Fibroblast of the aortic adventitia (primary cell): ENCODE data around the gene YPEL1. TPM values are rescaled to one million over a fixed set of nuclear protein-coding genes. Genes with fewer than 3 reads are reported as not detected.

ENCODE experiments used
- DNase-seq: peaks from one replicate; pipeline ENCODE4 v3.0.0-alpha.2; 2010; ENCODE audit warnings: low read depth
- H3K4me3 ChIP-seq: 2 replicates; pipeline ENCODE4 v1.5.1; 2011; ENCODE audit warnings: low read depth, mild to moderate bottlenecking, control low read depth, low read length, moderate library complexity
- small RNA-seq: library from RNA; depleted of rRNA; stranded (forward); fragments of <200 nt; gene quantifications from one replicate; pipeline ENCODE3, GENCODE V24; 2012
- total RNA-seq: library from RNA; depleted of rRNA; stranded (reverse); fragments of >200 nt; gene quantifications from 2 replicates; pipeline ENCODE4 v1.2.3, GENCODE V29; 2012; ENCODE audit warnings: low replicate concordance
- TF ChIP-seq, protein P1 (sequence below): IDR thresholded peaks from 2 replicates; pipeline ENCODE4 v1.5.1; 2011; ENCODE audit warnings: mild to moderate bottlenecking, low read length, control low read depth, inconsistent platforms; ENCODE audit not compliant: insufficient read depth

YPEL1 gene
- total RNA-seq, 1 donor, result 1.3 TPM

DNA sequence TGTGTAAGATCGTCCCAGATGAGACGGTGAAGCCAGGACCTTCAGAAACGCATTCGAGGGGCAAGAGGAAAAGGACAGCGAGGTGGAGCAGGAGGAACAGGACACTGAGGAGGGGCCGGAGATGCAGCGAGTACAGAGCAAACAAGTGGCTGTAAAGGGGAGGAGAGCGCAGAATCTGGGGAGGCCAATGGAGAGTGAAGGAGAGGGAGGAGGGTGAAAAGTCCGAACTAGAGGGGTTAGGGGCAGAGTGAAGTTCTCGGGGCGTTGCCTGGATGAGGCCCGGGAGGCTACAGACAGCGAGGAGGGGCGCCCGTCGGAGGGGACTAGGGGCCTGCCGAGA lies 78.6 kb downstream of the YPEL1 start:
- H3K4me3 ChIP-seq, result peak overlapping the region; percentile 54
- no peak for DNase-seq
- TF ChIP-seq, protein P1, sequence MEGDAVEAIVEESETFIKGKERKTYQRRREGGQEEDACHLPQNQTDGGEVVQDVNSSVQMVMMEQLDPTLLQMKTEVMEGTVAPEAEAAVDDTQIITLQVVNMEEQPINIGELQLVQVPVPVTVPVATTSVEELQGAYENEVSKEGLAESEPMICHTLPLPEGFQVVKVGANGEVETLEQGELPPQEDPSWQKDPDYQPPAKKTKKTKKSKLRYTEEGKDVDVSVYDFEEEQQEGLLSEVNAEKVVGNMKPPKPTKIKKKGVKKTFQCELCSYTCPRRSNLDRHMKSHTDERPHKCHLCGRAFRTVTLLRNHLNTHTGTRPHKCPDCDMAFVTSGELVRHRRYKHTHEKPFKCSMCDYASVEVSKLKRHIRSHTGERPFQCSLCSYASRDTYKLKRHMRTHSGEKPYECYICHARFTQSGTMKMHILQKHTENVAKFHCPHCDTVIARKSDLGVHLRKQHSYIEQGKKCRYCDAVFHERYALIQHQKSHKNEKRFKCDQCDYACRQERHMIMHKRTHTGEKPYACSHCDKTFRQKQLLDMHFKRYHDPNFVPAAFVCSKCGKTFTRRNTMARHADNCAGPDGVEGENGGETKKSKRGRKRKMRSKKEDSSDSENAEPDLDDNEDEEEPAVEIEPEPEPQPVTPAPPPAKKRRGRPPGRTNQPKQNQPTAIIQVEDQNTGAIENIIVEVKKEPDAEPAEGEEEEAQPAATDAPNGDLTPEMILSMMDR, result no peak

DNA sequence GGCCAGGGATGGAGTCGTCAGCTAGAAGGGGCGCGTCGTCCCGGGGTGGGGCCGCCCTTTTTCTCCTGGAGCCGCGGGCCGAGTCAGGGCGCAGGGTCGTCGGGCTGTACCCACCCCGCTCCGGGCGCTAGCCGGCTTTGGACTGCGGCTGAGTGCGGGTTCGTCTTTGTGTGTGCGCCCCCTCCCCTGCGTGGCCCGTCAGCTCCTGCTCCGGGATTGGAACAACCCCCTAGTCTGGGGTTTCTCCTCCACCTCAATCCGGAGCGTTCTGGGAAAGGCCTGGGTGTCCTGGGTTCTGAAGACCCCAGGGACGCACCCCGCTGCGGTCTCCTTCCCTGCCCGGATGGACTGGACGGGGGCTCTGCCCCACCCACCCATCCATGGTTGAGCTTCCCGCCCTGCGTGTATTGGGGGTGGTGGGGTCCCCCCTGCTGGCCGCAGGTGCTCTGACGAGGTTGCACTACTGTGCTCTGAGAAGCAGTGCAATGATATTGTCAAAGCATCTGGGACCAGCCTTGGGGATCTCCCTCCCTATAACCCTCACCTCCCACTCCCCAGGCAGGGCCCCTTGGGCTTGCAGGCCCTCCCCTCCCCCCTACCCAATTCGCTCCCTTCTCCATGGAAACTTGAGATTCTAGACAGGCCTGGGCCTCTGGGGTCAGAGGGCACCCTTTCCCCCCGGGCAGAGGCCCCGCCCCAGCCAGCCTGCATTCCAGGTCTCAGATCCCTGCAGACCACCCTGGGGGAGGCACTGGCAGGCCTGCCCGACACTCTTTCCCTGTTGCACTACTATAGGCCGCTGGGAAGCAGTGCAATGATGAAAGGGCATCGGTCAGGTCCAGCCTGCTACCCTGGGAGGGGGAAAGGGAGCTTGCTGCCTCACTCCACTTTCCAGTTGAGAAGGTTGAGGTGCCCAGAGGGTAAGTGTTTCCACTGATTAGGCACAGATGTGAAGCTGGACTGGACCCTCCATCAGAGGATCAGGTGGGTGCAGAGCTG lies 82.7 kb downstream of the YPEL1 start:
- TF ChIP-seq, protein P1, result no peak
- peak overlapping the region; percentile 85 for H3K4me3 ChIP-seq
- DNase-seq, result no peak

DNA sequence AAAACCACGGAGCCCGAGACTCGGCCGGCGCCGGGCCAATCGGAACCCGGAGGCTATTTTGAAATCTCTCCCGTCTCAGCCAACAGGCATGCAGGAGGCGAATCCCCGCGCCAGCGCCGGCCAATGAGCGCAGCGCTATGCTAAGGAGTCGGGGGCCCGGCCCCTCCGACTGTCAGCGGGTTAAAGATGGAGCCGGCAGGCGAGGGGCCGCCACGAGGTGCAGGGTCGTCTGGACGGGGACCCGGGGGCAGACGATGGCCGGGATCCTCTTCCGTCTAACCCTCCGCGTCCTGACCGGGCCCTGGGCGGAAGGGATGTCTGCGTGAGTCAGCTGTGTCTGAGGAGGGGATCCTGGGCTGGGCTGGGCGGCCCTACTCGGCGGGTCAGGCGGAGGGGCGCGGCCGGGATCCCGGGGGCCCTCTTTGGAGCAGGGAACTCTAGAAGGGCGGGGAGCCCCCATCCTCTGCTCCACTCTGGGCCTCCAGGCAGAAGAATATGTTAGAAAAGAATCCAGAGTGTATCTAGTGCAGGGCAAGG lies 83.5 kb downstream of the YPEL1 start:
- peak; percentile 84 for DNase-seq
- peak overlapping the region; percentile 85 for H3K4me3 ChIP-seq
- TF ChIP-seq, protein P1, result no peak

DNA sequence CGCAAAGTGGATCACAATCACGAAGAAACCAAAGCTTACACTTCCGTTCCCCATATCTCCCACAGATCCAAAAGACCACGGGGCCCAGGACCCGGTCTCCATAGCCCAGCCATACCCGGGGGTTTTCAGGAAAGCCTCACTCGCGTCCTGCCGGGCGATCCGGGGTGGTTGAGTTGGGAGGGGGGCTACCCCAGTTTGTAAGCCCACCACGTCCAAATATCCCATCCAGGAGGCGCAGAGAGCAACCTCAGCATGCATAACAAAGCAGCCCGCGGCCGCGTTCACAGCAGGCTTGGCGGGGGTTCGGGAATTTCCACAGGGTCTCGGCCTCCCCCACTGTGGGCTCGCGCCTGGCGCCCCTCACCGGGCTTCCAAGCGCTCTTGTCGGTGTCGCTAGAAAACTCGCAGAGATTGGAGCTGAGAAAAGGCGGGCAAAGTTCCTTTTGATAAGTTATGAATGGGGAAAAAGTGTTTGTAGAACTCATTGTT lies 84.0 kb downstream of the YPEL1 start:
- TF ChIP-seq, protein P1, result no peak
- H3K4me3 ChIP-seq, result peak overlapping the region; percentile 85
- DNase-seq, result no peak

DNA sequence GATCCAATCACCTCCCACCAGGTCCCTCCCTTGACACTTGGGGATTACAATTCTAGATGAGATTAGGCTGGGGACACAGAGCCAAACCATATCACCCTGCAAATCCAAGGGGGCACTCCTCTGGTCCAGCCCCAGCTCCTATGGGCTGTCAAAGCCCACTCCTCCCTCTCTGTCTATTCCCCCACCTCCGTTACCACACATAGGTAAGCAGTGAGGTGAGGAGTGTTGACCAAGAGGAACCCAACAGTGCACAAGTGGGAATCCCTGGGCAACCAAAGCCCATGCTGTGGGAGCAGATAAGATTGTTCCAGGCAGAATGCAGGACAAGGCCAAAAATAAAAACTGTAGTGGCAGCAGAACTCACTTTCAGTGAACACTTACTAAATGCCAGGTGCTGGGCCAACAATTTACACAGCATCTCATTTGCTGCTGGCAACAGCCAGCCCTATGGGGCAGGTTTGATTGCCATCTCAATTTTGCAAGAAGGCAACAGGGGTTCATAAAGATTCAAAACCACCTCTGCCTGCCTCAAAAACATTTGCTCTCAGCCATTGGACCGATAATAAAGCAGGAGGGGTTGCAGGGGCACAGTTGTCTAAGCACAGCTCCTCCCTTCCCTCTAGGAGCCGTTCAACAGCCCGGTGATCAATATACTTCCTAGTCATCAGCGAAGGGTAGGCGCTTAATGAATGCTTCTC lies 84.6 kb downstream of the YPEL1 start:
- TF ChIP-seq, protein P1, result no peak
- peak overlapping the region; percentile 85 for H3K4me3 ChIP-seq
- DNase-seq, result no peak

DNA sequence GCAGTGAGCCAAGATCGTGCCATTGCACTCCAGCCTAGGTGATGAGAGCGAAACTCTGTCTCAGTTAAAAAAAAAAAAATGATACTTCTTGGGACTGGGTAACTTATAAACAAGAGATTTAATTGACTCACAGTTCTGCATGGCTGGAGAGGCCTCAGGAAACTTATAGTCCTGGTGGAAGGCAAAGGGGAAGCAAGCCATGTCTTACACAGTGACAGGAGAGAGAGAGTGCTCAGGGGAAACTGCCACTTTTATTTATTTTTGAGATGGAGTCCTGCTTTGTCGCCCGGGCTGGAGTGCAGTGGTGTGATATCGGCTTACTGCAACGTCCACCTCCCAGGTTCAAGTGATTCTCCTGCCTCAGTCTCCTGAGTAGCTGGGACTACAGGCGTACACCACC lies 85.3 kb downstream of the YPEL1 start:
- TF ChIP-seq, protein P1, result no peak
- H3K4me3 ChIP-seq, result no peak overlapping the region
- no peak for DNase-seq

Small RNAs within 50 kb of the gene (small RNA-seq; reads per million reads assigned to genes)
- gene MIR301B (3.4 reads per million, percentile 83 among the genes with 10 or more reads in this experiment), gene RN7SL280P (not detected)

Other genes starting within 250 kb of the YPEL1 start
- 0.49 and 0.63 TPM in 2 replicates for gene RIMBP3C, start 184.3 kb downstream of the YPEL1 start, total RNA-seq
- gene UBE2L3, start 168.1 kb downstream of the YPEL1 start, total RNA-seq, result 39.0 and 59.7 TPM in 2 replicates
- gene YDJC, start 105.8 kb downstream of the YPEL1 start, total RNA-seq, result 14.6 and 25.2 TPM in 2 replicates
- gene CCDC116, start 103.0 kb downstream of the YPEL1 start, total RNA-seq, result 0.18 and 0.25 TPM in 2 replicates
- 10.6 and 18.3 TPM in 2 replicates for gene SDF2L1, start 93.5 kb downstream of the YPEL1 start, total RNA-seq
- 10.0 and 30.5 TPM in 2 replicates for gene PPIL2, start 69.8 kb downstream of the YPEL1 start, total RNA-seq
- gene MAPK1, start 131.9 kb upstream of the YPEL1 start, total RNA-seq, result 23.1 and 74.2 TPM in 2 replicates
- gene PPM1F, start 217.1 kb upstream of the YPEL1 start, total RNA-seq, result 27.1 and 30.6 TPM in 2 replicates
- 20.9 and 31.2 TPM in 2 replicates for gene TOP3B, start 247.0 kb upstream of the YPEL1 start, total RNA-seq